Lower leg skin (tissue), 3 donors: Measurements from ENCODE around the gene IGSF21.

Experiments used
- CTCF ChIP-seq, 3 donors: fragments of 450-650 bp; IDR thresholded peaks; one replicate each; pipeline ENCODE4 v1.5.1; 2016; ENCODE audit warnings: antibody characterized with exemption in 3 of 3, mild to moderate bottlenecking in 3 of 3, moderate library complexity in 2 of 3
- POLR2A ChIP-seq, 2 donors: fragments of 450-650 bp; IDR thresholded peaks; one replicate each; pipeline ENCODE4 v1.6.1; 2016 to 2017; ENCODE audit warnings: antibody characterized with exemption in 2 of 2, mild to moderate bottlenecking in 1 of 2, moderate library complexity in 1 of 2

- TF ChIP-seq CTCF (IDR thresholded peaks at IDR 0.05) (no peak), POLR2A (IDR thresholded peaks at IDR 0.05) (no peak)
These were observed 137.2 kb downstream of the IGSF21 start for GRCh38 chr1:18244762-18245161.
